H1 (cell line): Measurements from ENCODE around the gene CHST11. TPM values are rescaled to one million over a fixed set of nuclear protein-coding genes. Genes with fewer than 3 reads are reported as not detected.

Experiments
- BCL11A ChIP-seq, 2 experiments: IDR thresholded peaks; one replicate each; pipeline ENCODE4 v1.6.1; 2011; ENCODE audit warnings: low read depth in 2 of 2, low read length in 2 of 2, mild to moderate bottlenecking in 2 of 2
- CBX8 ChIP-seq: fragments of 300-800, 300-1000 bp; sonication (generic); IDR thresholded peaks from 2 replicates; pipeline ENCODE4 v1.7.1; 2016; ENCODE audit warnings: low read depth, low read length, borderline replicate concordance
- CTBP2 ChIP-seq: IDR thresholded peaks from 2 replicates; pipeline ENCODE4 v1.7.0; 2011; ENCODE audit warnings: borderline replicate concordance, mild to moderate bottlenecking, moderate library complexity, mixed read lengths, low read length; ENCODE audit not compliant: insufficient read depth, insufficient read length
- MAX ChIP-seq: IDR thresholded peaks from 2 replicates; pipeline ENCODE4 v1.6.1; 2012; ENCODE audit warnings: inconsistent platforms
- NANOG ChIP-seq: IDR thresholded peaks from 2 replicates; pipeline ENCODE4 v1.6.1; 2011; ENCODE audit warnings: low read length, low read depth, mild to moderate bottlenecking, inconsistent platforms; ENCODE audit not compliant: insufficient read depth, poor library complexity, severe bottlenecking
- POU5F1 ChIP-seq: IDR thresholded peaks from 2 replicates; pipeline ENCODE4 v1.6.1; 2011; ENCODE audit warnings: low read depth, mild to moderate bottlenecking, low read length, moderate library complexity
- SUZ12 ChIP-seq: fragments of 200-600 bp; sonication (generic); IDR thresholded peaks from 2 replicates; pipeline ENCODE4 v1.6.1; 2012; ENCODE audit warnings: mild to moderate bottlenecking, inconsistent platforms, low read length, moderate library complexity, mixed read lengths
- polyA plus RNA-seq, 7 experiments: library from polyadenylated mRNA; depleted of rRNA in 3 of 7; stranded (reverse) in 5 of 7; unstranded in 2 of 7; fragments of >200 nt in 5 of 7; fragments of 200-250 nt in 2 of 7; gene quantifications; 1 replicate in 5 of 7; 2 replicates in 1 of 7; 4 replicates in 1 of 7; pipeline versions ENCODE4 v1.2.1 to v1.2.3, GENCODE V29; 2011 to 2013; ENCODE audit warnings: missing spikeins in 2 of 7, mixed read lengths in 2 of 7
- total RNA-seq: library from RNA; stranded (reverse); fragmentation: NEBNext Ultra II Directional; extraction: Animal tissue kit (Norgen Biotek cat#: 25700); gene quantifications from 2 replicates; pipeline ENCODE4 v1.2.1, GENCODE V29; 2021

The CHST11 gene
- total and polyA plus RNA-seq, 2 of the 8 experiments (the other 6 are each of a cell fraction or from before 2014, with no cell fraction given) = 14.4 to 20.8 TPM

DNA sequence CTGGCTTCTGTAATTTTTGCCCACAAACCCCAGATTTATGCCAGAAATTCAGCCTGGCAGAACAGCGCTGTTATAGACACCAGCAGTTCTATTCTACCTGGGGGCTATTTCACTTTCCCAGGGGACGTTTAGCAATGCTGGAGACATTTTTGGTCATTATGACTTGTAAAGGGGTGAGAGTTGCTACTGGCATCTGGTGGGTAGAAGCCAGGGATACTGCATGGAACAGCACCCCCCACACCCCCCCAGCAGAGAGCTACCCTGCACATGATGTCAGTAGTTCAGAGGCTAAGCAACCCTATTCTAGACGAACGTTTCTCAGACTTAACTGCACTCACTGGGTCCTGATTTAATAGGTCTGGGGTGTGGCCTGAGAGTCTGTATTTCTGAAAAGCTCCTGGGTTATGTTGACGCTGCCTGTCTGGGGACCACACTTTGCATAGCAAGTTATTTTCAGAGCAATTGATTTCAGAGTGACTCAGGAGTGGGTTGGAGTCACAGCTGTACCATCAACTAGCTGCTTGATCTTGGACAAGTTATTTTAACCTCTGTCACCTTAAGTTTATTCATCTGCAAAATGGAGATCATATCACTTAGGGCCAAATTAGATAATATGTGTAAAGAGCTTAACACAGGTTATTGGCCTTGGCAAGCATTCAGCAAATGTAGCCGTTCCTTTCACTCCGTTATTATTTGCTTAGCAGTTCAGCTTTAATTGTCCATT lies 48.5 kb downstream of the CHST11 start (continued):
- TF ChIP-seq BCL11A (IDR thresholded peaks at IDR 0.05; ENCODE audit: low read depth in 2 of 2, low read length in 2 of 2) (no peak), CTBP2 (no peak), MAX (no peak), POU5F1 (no peak), NANOG (no peak), CBX8 (no peak), SUZ12 (no peak)
